PC-9 (cell line): ENCODE measurements around the gene PRDM7. TPM values are rescaled to one million over a fixed set of nuclear protein-coding genes. Genes with fewer than 3 reads are reported as not detected.

Source experiments
- BruUV-seq: library from RNA; stranded (reverse); fragments of 400-500 nt; replicated peaks from 2 replicates; lab custom pipeline; 2021; lab: Mats Ljungman, UMichigan
- CTCF ChIA-PET: fragments of 300-600 bp; sonication (Branson Sonifier 250); formaldehyde crosslinking; loops from one replicate; lab custom pipeline; 2022; ENCODE audit warnings: antibody characterized with exemption; lab: Charles Lee
- POLR2A ChIA-PET: fragments of 300-600 bp; sonication (Branson Sonifier 250); formaldehyde crosslinking; loops from one replicate; lab custom pipeline; 2022; ENCODE audit warnings: antibody characterized with exemption; ENCODE audit not compliant: unreplicated experiment; lab: Charles Lee
- DNase-seq, 2 experiments: peaks; one replicate each; pipeline versions ENCODE4 v3.0.0 to v3.0.0-alpha.2; 2015 to 2022; ENCODE audit warnings: mixed read lengths in 1 of 2
- H2AFZ ChIP-seq: fragments of 200-600 bp; sonication (generic); 2 replicates; pipeline ENCODE4 v1.8.1; 2017; ENCODE audit warnings: antibody characterized with exemption
- H3F3A ChIP-seq: fragments of 200-600 bp; sonication (generic); 2 replicates; pipeline ENCODE4 v1.8.1; 2017; ENCODE audit warnings: antibody characterized with exemption, mild to moderate bottlenecking, low read depth; ENCODE audit not compliant: insufficient read depth
- H3K27ac ChIP-seq: fragments of 200-600 bp; sonication (generic); 2 replicates; pipeline ENCODE4 v1.6.1; 2016; ENCODE audit warnings: mixed run types
- H3K27me3 ChIP-seq: fragments of 200-600 bp; sonication (generic); 2 replicates; pipeline ENCODE4 v1.6.1; 2016; ENCODE audit warnings: low read depth, mixed run types; ENCODE audit not compliant: insufficient read depth
- H3K36me3 ChIP-seq: fragments of 200-600 bp; sonication (generic); 2 replicates; pipeline ENCODE4 v1.6.1; 2016; ENCODE audit warnings: low read depth, mixed run types
- H3K4me1 ChIP-seq: fragments of 200-600 bp; sonication (generic); replicated peaks from 2 replicates; pipeline ENCODE4 v1.6.1; 2016; ENCODE audit warnings: mixed run types; ENCODE audit not compliant: insufficient read depth
- H3K4me2 ChIP-seq: fragments of 200-600 bp; sonication (generic); 2 replicates; pipeline ENCODE4 v1.6.1; 2017; ENCODE audit warnings: mixed run types
- H3K4me3 ChIP-seq: fragments of 200-600 bp; sonication (generic); 2 replicates; pipeline ENCODE4 v1.6.1; 2016; ENCODE audit warnings: mixed run types
- H3K79me2 ChIP-seq: fragments of 200-600 bp; sonication (generic); 2 replicates; pipeline ENCODE4 v1.6.1; 2017; ENCODE audit warnings: low read depth, mixed run types
- H3K9me2 ChIP-seq: fragments of 200-600 bp; sonication (generic); 2 replicates; pipeline ENCODE4 v1.8.1; 2017; ENCODE audit warnings: mild to moderate bottlenecking; ENCODE audit not compliant: insufficient read depth
- H3K9me3 ChIP-seq: fragments of 200-600 bp; sonication (generic); 2 replicates; pipeline ENCODE4 v1.8.1; 2016; ENCODE audit warnings: low read depth; ENCODE audit not compliant: insufficient read depth
- H4K20me1 ChIP-seq: fragments of 200-600 bp; sonication (generic); 2 replicates; pipeline ENCODE4 v1.8.1; 2017; ENCODE audit not compliant: insufficient read depth
- CTCF ChIP-seq: fragments of 200-600 bp; sonication (generic); conservative IDR thresholded peaks from 2 replicates; pipeline ENCODE4 v1.6.1; 2017; ENCODE audit warnings: mixed run types, antibody characterized with exemption, mild to moderate bottlenecking, moderate library complexity
- EZH2 ChIP-seq: fragments of 200-600 bp; sonication (generic); IDR thresholded peaks from 2 replicates; pipeline ENCODE4 v1.8.0; 2017; ENCODE audit warnings: antibody characterized with exemption, low read depth
- intact Hi-C: fragments of 100-400 bp; cut with micrococcal nuclease; formaldehyde crosslinking; loops from one replicate; pipeline ENCODE4 v1.10.0; 2022; ENCODE audit not compliant: unreplicated experiment
- total RNA-seq: library from RNA; stranded (reverse); gene quantifications from 2 replicates; pipeline ENCODE4 v1.2.3, GENCODE V29; 2021

PRDM7 gene
- total RNA-seq, 1 experiment from 2014 or later, result not detected

GRCh38 chr16:90048347-90048722 is 28.8 kb downstream of the PRDM7 start:
- no peak overlapping the region for H2AFZ ChIP-seq
- peaks cover 39% of the 10 kb centered on the region for H3F3A ChIP-seq
- H3K36me3 ChIP-seq, result no peaks in the 10 kb centered on the region
- BruUV-seq, result no TSS peak
- H3K27me3 ChIP-seq, result no peaks in the 10 kb centered on the region
- TF ChIP-seq CTCF (no peak), EZH2 (no peak)
- H3K4me1 ChIP-seq, result peaks cover 30% of the 10 kb centered on the region
- CTCF ChIA-PET, result no interaction called here
- H3K79me2 ChIP-seq, result no peaks in the 10 kb centered on the region
- H3K9me2 ChIP-seq, result no peaks in the 10 kb centered on the region
- no peak overlapping the region for H3K4me2 ChIP-seq
- no peaks in the 10 kb centered on the region for H3K9me3 ChIP-seq
- H3K4me3 ChIP-seq, result no peak overlapping the region
- POLR2A ChIA-PET, result no interaction called here
- intact Hi-C loops, result loop anchor here (10.0 kb wide), 1 partner anchor 124 kb away; the partner anchor contains the start of gene TUBB3
- no peak for DNase-seq
- H3K27ac ChIP-seq, result no peak overlapping the region
- H4K20me1 ChIP-seq, result peaks cover 11% of the 10 kb centered on the region; the same call in 1 of the 2 replicates

GRCh38 chr16:90047714-90048346 is 29.3 kb downstream of the PRDM7 start:
- intact Hi-C loops, result loop anchor here (10.0 kb wide), 1 partner anchor 123 kb away; the partner anchor contains the start of gene TUBB3
- Histone ChIP-seq H3K36me3 (no peaks in the 10 kb centered on the region), H3K9me3 (no peaks in the 10 kb centered on the region), H3K4me2 (peak overlapping the region; percentile 100), H3K27ac (no peak overlapping the region), H3K9me2 (no peaks in the 10 kb centered on the region), H4K20me1 (peaks cover 12% of the 10 kb centered on the region; the same call in 1 of the 2 replicates), H3F3A (peaks cover 44% of the 10 kb centered on the region), H3K4me3 (peak overlapping the region; percentile 77), H3K27me3 (no peaks in the 10 kb centered on the region), H3K79me2 (no peaks in the 10 kb centered on the region), H2AFZ (peak overlapping the region; percentile 87; the same call in 1 of the 2 replicates), H3K4me1 (peaks cover 34% of the 10 kb centered on the region)
- BruUV-seq, result no TSS peak
- no peak for DNase-seq
- CTCF ChIA-PET, result no interaction called here
- POLR2A ChIA-PET, result no interaction called here
- TF ChIP-seq EZH2, result no peak
- TF ChIP-seq CTCF, result no peak

- Histone ChIP-seq H3K9me3 (no peaks in the 10 kb centered on the region), H4K20me1 (peaks cover 12% of the 10 kb centered on the region; the same call in 1 of the 2 replicates), H3K79me2 (no peaks in the 10 kb centered on the region), H3K4me3 (peak overlapping the region; percentile 77), H3K9me2 (no peaks in the 10 kb centered on the region), H3K4me1 (peaks cover 34% of the 10 kb centered on the region), H3K27me3 (no peaks in the 10 kb centered on the region), H3K4me2 (peak overlapping the region; percentile 100), H3F3A (peaks cover 45% of the 10 kb centered on the region), H2AFZ (peak overlapping the region; percentile 87), H3K27ac (no peak overlapping the region), H3K36me3 (no peaks in the 10 kb centered on the region)
- peak; percentile 58 to 80 for DNase-seq
- ChIA-PET POLR2A (no interaction called here), CTCF (interaction anchor here (0.6 to 1.1 kb wide), 2 partner anchors 28 to 36 kb away, joined by 5 to 6 read pairs; partner anchors contain the start of gene DBNDD1)
- BruUV-seq, result TSS peak; percentile 18
- TF ChIP-seq EZH2, result no peak
- no peak for TF ChIP-seq CTCF
- intact Hi-C loops, result loop anchor here (10.0 kb wide), 1 partner anchor 122 kb away; the partner anchor contains the start of gene TUBB3
These were observed 30.0 kb downstream of the PRDM7 start for GRCh38 chr16:90046971-90047713.
